Measurements from ENCODE around the gene RNF169. TPM values are rescaled to one million over a fixed set of nuclear protein-coding genes. Genes with fewer than 3 reads are reported as not detected.

Gene RNF169
- total RNA-seq, 3 donors from 2014 or later, result 11.4 to 12.4 (median 11.9) TPM

Other genes starting within 250 kb of the RNF169 start
- gene POLD3, start 156.3 kb upstream of the RNF169 start, total RNA-seq, result 10 to 100 TPM; 37.5 to 45.7 (median 37.5) TPM
- gene CHRDL2, start 17.4 kb upstream of the RNF169 start, total RNA-seq, result not detected
- 1 to 10 TPM; 6.5 to 8.6 (median 7.1) TPM for gene XRRA1, start 200.2 kb downstream of the RNF169 start, total RNA-seq
- 100 to 1,000 TPM; 128 to 142 (median 132) TPM for gene SPCS2, start 200.4 kb downstream of the RNF169 start, total RNA-seq
- 10 to 100 TPM; 11.7 to 13.4 (median 11.8) TPM for gene NEU3, start 240.1 kb downstream of the RNF169 start, total RNA-seq

Data from activated T-cell treated with anti-CD3 and anti-CD28 coated beads, Interleukin-2, amount 50 U/mL, for 4 hours (primary cell).